ENCODE results near the gene ELOVL5. TPM values are rescaled to one million over a fixed set of nuclear protein-coding genes. Genes with fewer than 3 reads are reported as not detected.

ELOVL5 gene
- total and polyA plus RNA-seq, 4 donors: 22.1 to 77.8 (median 57.8) TPM

DNA sequence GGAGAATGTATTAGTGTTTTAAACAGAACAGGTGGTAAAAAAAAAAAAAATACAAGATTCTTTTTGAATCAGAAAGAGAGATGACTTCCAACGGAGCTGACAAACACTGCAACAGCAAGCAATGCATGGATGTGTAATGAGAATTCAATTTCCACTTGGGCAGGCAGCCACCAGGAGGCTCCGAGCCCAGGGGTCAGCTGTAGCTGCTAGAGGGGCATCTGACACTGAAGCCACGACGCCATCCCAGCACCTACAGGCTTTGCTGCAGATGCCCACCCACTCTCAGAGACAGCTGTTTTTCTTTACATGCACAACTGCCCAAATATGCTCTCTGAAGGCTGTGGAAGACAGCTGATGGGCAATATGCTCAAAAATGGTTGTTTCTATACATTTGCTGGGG lies 75.4 kb downstream of the ELOVL5 start:
- Histone ChIP-seq H3K9ac (ENCODE audit: low read depth in 1 of 2, low read length in 2 of 2) (no peak overlapping the region), H3K9me3 (ENCODE audit: control insufficient read depth in 4 of 4, low read length in 3 of 4) (no peaks in the 10 kb centered on the region), H3K27ac (ENCODE audit: low read depth in 1 of 2, low read length in 2 of 2) (no peak overlapping the region), H3K4me3 (ENCODE audit: low read depth in 1 of 3, low read length in 3 of 3) (no peak overlapping the region), H3K36me3 (ENCODE audit: control insufficient read depth in 4 of 4, insufficient read depth in 3 of 4, low read depth in 1 of 4, low read length in 3 of 4) (peaks cover 4 to 61% (median 46%) of the 10 kb centered on the region in 4 donors), H3K27me3 (ENCODE audit: control insufficient read depth in 4 of 4, insufficient read depth in 4 of 4, low read length in 3 of 4) (no peaks in the 10 kb centered on the region), H3K4me1 (ENCODE audit: control insufficient read depth in 4 of 4, insufficient read depth in 4 of 4, low read length in 3 of 4) (no peaks in the 10 kb centered on the region)
- TF ChIP-seq HNF4G (IDR thresholded peaks at IDR 0.05): no peak
- TF ChIP-seq JUND (IDR thresholded peaks at IDR 0.05): no peak
- WGBS: 73% methylated on average over 4 of the region's 4 CpGs
- no peak for DNase-seq (ENCODE audit: low spot score)

DNA sequence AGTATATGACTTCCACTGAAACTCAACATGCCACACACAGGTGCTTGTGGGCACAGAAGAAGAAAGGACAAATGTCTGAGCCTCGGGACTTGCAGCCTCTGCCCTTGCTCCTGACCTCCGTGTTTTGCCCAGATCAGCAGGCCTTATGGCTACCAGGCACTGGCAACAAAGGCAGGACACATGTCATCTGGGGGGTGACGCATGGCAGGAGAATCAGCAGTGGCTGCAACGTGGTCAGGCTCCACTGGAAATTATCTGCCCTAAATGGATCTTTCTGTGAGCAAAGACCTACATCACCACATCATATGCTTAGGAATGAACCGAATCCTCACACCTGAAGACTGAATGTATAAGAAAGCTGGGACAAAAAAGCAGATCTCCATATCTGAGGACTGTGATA lies 78.9 kb downstream of the ELOVL5 start:
- Histone ChIP-seq H3K27me3 (ENCODE audit: control insufficient read depth in 4 of 4, insufficient read depth in 4 of 4, low read length in 3 of 4) (no peaks in the 10 kb centered on the region), H3K9ac (ENCODE audit: low read depth in 1 of 2, low read length in 2 of 2) (no peak overlapping the region), H3K27ac (ENCODE audit: low read depth in 1 of 2, low read length in 2 of 2) (no peak overlapping the region), H3K4me1 (ENCODE audit: control insufficient read depth in 4 of 4, insufficient read depth in 4 of 4, low read length in 3 of 4) (no peaks in the 10 kb centered on the region), H3K36me3 (ENCODE audit: control insufficient read depth in 4 of 4, insufficient read depth in 3 of 4, low read depth in 1 of 4, low read length in 3 of 4) (peaks cover 6 to 65% (median 50%) of the 10 kb centered on the region in 4 donors), H3K4me3 (ENCODE audit: low read depth in 1 of 3, low read length in 3 of 3) (no peak overlapping the region), H3K9me3 (ENCODE audit: control insufficient read depth in 4 of 4, low read length in 3 of 4) (no peaks in the 10 kb centered on the region)
- TF ChIP-seq GABPA (IDR thresholded peaks at IDR 0.05 in 1 of 2, conservative IDR thresholded peaks at IDR 0.05 in 1 of 2): no peak
- DNase-seq (ENCODE audit: low spot score): no peak
- WGBS: 91% methylated on average over 5 of the region's 5 CpGs

DNA sequence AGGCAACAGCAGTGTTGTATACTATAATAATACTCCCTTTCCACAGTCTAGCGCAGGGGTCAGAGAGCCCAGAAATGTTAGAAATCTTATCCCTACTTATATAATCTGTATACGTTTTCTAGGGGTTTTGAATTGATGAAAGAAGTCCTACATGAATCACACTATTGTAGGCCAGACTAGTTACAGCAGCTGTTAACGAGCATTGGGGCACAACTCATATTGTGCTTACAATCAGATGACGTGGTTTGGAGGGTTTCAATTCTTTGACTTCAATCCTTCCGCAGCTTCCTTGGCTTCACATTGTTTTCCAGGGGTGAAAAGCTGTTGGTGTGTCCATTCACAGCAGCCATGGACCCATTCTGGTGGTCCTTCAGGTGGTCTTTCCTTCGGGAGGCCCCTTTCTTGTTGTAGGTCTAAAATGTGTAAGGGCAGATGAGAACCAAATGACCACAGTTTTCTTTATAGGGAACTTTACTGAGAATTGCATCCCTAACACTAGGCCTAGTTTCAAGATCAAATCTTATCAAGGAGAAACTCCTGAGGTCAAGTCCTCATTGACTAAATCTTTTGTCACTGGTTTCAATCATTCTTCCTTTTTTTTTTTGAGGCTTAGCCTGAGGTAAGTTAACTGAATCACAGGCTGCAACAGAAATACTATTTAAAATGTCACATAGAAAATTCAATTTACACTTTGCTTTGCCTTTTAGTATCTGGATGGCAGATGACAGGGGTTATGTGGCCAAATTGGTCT lies 79.7 kb downstream of the ELOVL5 start:
- H3K9ac ChIP-seq (ENCODE audit: low read depth in 1 of 2, low read length in 2 of 2): no peak overlapping the region
- no peak for DNase-seq (ENCODE audit: low spot score)
- H3K27ac ChIP-seq (ENCODE audit: low read depth in 1 of 2, low read length in 2 of 2): no peak overlapping the region
- TF ChIP-seq, protein P1, sequence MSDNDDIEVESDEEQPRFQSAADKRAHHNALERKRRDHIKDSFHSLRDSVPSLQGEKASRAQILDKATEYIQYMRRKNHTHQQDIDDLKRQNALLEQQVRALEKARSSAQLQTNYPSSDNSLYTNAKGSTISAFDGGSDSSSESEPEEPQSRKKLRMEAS (IDR thresholded peaks at IDR 0.05): no peak
- no peak for TF ChIP-seq TAF1 (conservative IDR thresholded peaks at IDR 0.05)
- TF ChIP-seq HNF4A (conservative IDR thresholded peaks at IDR 0.05): no peak
- TF ChIP-seq EGR1 (IDR thresholded peaks at IDR 0.05; ENCODE audit: low read depth in 2 of 2): no peak
- TF ChIP-seq GABPA (IDR thresholded peaks at IDR 0.05 in 1 of 2, conservative IDR thresholded peaks at IDR 0.05 in 1 of 2): no peak
- TF ChIP-seq RXRA (IDR thresholded peaks at IDR 0.05): no peak
- TF ChIP-seq, protein P2, sequence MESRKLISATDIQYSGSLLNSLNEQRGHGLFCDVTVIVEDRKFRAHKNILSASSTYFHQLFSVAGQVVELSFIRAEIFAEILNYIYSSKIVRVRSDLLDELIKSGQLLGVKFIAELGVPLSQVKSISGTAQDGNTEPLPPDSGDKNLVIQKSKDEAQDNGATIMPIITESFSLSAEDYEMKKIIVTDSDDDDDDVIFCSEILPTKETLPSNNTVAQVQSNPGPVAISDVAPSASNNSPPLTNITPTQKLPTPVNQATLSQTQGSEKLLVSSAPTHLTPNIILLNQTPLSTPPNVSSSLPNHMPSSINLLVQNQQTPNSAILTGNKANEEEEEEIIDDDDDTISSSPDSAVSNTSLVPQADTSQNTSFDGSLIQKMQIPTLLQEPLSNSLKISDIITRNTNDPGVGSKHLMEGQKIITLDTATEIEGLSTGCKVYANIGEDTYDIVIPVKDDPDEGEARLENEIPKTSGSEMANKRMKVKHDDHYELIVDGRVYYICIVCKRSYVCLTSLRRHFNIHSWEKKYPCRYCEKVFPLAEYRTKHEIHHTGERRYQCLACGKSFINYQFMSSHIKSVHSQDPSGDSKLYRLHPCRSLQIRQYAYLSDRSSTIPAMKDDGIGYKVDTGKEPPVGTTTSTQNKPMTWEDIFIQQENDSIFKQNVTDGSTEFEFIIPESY (IDR thresholded peaks at IDR 0.05): no peak
- TF ChIP-seq RAD21 (IDR thresholded peaks at IDR 0.05): no peak
- TF ChIP-seq YY1 (IDR thresholded peaks at IDR 0.05): no peak
- TF ChIP-seq HNF4G (IDR thresholded peaks at IDR 0.05): no peak
- no peak for TF ChIP-seq FOXA1 (IDR thresholded peaks at IDR 0.05)
- TF ChIP-seq, protein P3, sequence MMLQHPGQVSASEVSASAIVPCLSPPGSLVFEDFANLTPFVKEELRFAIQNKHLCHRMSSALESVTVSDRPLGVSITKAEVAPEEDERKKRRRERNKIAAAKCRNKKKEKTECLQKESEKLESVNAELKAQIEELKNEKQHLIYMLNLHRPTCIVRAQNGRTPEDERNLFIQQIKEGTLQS (IDR thresholded peaks at IDR 0.05): no peak
- no peaks in the 10 kb centered on the region for H3K9me3 ChIP-seq (ENCODE audit: control insufficient read depth in 4 of 4, low read length in 3 of 4)
- no peaks in the 10 kb centered on the region for H3K27me3 ChIP-seq (ENCODE audit: control insufficient read depth in 4 of 4, insufficient read depth in 4 of 4, low read length in 3 of 4)
- H3K4me3 ChIP-seq (ENCODE audit: low read depth in 1 of 3, low read length in 3 of 3): no peak overlapping the region
- H3K36me3 ChIP-seq (ENCODE audit: control insufficient read depth in 4 of 4, insufficient read depth in 3 of 4, low read depth in 1 of 4, low read length in 3 of 4): peaks cover 6 to 61% (median 47%) of the 10 kb centered on the region in 4 donors
- WGBS: 95% methylated on average over 6 of the region's 6 CpGs
- no peaks in the 10 kb centered on the region for H3K4me1 ChIP-seq (ENCODE audit: control insufficient read depth in 4 of 4, insufficient read depth in 4 of 4, low read length in 3 of 4)
